ENCODE measurements around the gene PAX5. TPM values are rescaled to one million over a fixed set of nuclear protein-coding genes. Genes with fewer than 3 reads are reported as not detected.

The PAX5 gene
- polyA plus RNA-seq, 1 donor from 2014 or later = not detected

- no peak overlapping the region for H3K9ac ChIP-seq (ENCODE audit: low read length)
- no peak overlapping the region for H3K27ac ChIP-seq (ENCODE audit: low read length)
- no peaks in the 10 kb centered on the region for H3K27me3 ChIP-seq (ENCODE audit: insufficient read depth, low read depth, low read length)
- no peaks in the 10 kb centered on the region for H4K20me1 ChIP-seq (ENCODE audit: insufficient read depth)
- H3K36me3 ChIP-seq (ENCODE audit: insufficient read depth, low read length) = no peaks in the 10 kb centered on the region
- H3K79me2 ChIP-seq (replicated peaks; ENCODE audit: insufficient read depth, low read length) = no peaks in the 10 kb centered on the region
- H3K9me2 ChIP-seq (ENCODE audit: insufficient read depth, low read length) = no peaks in the 10 kb centered on the region
- H3K4me2 ChIP-seq (ENCODE audit: low read length) = no peak overlapping the region
- no peak for TF ChIP-seq CTCF (IDR thresholded peaks at IDR 0.05; ENCODE audit: poor library complexity, severe bottlenecking)
- no peak for TF ChIP-seq MXI1 (conservative IDR thresholded peaks at IDR 0.05; ENCODE audit: poor library complexity, severe bottlenecking)
- TF ChIP-seq SMC3 (conservative IDR thresholded peaks at IDR 0.05; ENCODE audit: poor library complexity) = no peak
- TF ChIP-seq RAD21 (conservative IDR thresholded peaks at IDR 0.05) = no peak
- TF ChIP-seq TAF1 (IDR thresholded peaks at IDR 0.05; ENCODE audit: low read depth) = no peak
- no peak for TF ChIP-seq EZH2 (IDR thresholded peaks at IDR 0.05; ENCODE audit: borderline replicate concordance, insufficient read depth, low read length, poor library complexity, severe bottlenecking)
- TF ChIP-seq POLR2AphosphoS5 (IDR thresholded peaks at IDR 0.05) = no peak
- TF ChIP-seq, protein P1, sequence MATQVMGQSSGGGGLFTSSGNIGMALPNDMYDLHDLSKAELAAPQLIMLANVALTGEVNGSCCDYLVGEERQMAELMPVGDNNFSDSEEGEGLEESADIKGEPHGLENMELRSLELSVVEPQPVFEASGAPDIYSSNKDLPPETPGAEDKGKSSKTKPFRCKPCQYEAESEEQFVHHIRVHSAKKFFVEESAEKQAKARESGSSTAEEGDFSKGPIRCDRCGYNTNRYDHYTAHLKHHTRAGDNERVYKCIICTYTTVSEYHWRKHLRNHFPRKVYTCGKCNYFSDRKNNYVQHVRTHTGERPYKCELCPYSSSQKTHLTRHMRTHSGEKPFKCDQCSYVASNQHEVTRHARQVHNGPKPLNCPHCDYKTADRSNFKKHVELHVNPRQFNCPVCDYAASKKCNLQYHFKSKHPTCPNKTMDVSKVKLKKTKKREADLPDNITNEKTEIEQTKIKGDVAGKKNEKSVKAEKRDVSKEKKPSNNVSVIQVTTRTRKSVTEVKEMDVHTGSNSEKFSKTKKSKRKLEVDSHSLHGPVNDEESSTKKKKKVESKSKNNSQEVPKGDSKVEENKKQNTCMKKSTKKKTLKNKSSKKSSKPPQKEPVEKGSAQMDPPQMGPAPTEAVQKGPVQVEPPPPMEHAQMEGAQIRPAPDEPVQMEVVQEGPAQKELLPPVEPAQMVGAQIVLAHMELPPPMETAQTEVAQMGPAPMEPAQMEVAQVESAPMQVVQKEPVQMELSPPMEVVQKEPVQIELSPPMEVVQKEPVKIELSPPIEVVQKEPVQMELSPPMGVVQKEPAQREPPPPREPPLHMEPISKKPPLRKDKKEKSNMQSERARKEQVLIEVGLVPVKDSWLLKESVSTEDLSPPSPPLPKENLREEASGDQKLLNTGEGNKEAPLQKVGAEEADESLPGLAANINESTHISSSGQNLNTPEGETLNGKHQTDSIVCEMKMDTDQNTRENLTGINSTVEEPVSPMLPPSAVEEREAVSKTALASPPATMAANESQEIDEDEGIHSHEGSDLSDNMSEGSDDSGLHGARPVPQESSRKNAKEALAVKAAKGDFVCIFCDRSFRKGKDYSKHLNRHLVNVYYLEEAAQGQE (IDR thresholded peaks at IDR 0.05; ENCODE audit: borderline replicate concordance) = no peak
- no peak for TF ChIP-seq EP300 (conservative IDR thresholded peaks at IDR 0.05; ENCODE audit: poor library complexity, severe bottlenecking)
- H3F3A ChIP-seq (ENCODE audit: insufficient read depth, low read length, poor library complexity, severe bottlenecking) = no peaks in the 10 kb centered on the region
- H3K9me3 ChIP-seq (ENCODE audit: low read length) = no peaks in the 10 kb centered on the region
- no peak overlapping the region for H2AFZ ChIP-seq (ENCODE audit: low read depth, low read length)
- H3K4me3 ChIP-seq (ENCODE audit: low read length) = no peak overlapping the region
These were observed 201.8 kb downstream of the PAX5 start for GRCh38 chr9:36832164-36832795.

- Histone ChIP-seq H3K36me3 (ENCODE audit: insufficient read depth, low read length) (no peaks in the 10 kb centered on the region), H3K27ac (ENCODE audit: low read length) (no peak overlapping the region), H3K4me2 (ENCODE audit: low read length) (no peak overlapping the region), H3K4me3 (ENCODE audit: low read length) (no peak overlapping the region), H3K27me3 (ENCODE audit: insufficient read depth, low read depth, low read length) (no peaks in the 10 kb centered on the region), H3K9me3 (ENCODE audit: low read length) (no peaks in the 10 kb centered on the region), H4K20me1 (ENCODE audit: insufficient read depth) (no peaks in the 10 kb centered on the region), H2AFZ (ENCODE audit: low read depth, low read length) (no peak overlapping the region), H3K79me2 (replicated peaks; ENCODE audit: insufficient read depth, low read length) (no peaks in the 10 kb centered on the region), H3K9ac (ENCODE audit: low read length) (no peak overlapping the region), H3F3A (ENCODE audit: insufficient read depth, low read length, poor library complexity, severe bottlenecking) (no peaks in the 10 kb centered on the region), H3K9me2 (ENCODE audit: insufficient read depth, low read length) (no peaks in the 10 kb centered on the region)
- TF ChIP-seq TAF1 (IDR thresholded peaks at IDR 0.05; ENCODE audit: low read depth) = no peak
- no peak for TF ChIP-seq EZH2 (IDR thresholded peaks at IDR 0.05; ENCODE audit: borderline replicate concordance, insufficient read depth, low read length, poor library complexity, severe bottlenecking)
- no peak for TF ChIP-seq POLR2AphosphoS5 (IDR thresholded peaks at IDR 0.05)
- TF ChIP-seq SMC3 (conservative IDR thresholded peaks at IDR 0.05; ENCODE audit: poor library complexity) = no peak
- TF ChIP-seq MXI1 (conservative IDR thresholded peaks at IDR 0.05; ENCODE audit: poor library complexity, severe bottlenecking) = no peak
- no peak for TF ChIP-seq EP300 (conservative IDR thresholded peaks at IDR 0.05; ENCODE audit: poor library complexity, severe bottlenecking)
- TF ChIP-seq, protein P1 (IDR thresholded peaks at IDR 0.05; ENCODE audit: borderline replicate concordance) = no peak
- TF ChIP-seq RAD21 (conservative IDR thresholded peaks at IDR 0.05) = no peak
- TF ChIP-seq CTCF (IDR thresholded peaks at IDR 0.05; ENCODE audit: poor library complexity, severe bottlenecking) = no peak
These were observed 202.5 kb downstream of the PAX5 start for GRCh38 chr9:36831381-36832161.
